CD4-positive, alpha-beta T cell (primary cell): Measurements from ENCODE around the gene GRIN2A. TPM values are rescaled to one million over a fixed set of nuclear protein-coding genes. Genes with fewer than 3 reads are reported as not detected.

Experiments
- ATAC-seq: fragments of 200-7000 bp; cut with Tn5 transposase; one replicate; pipeline ENCODE4 v1.10.0; 2022; ENCODE audit warnings: mild to moderate bottlenecking; ENCODE audit not compliant: poor library complexity
- CTCF ChIA-PET: fragments of 350-600 bp; sonication (Branson Sonifier 250); formaldehyde crosslinking; loops from one replicate; lab custom pipeline; 2021; ENCODE audit warnings: antibody characterized with exemption, inconsistent platforms; lab: Charles Lee
- POLR2A ChIA-PET: fragments of 350-600 bp; sonication (Branson Sonifier 250); formaldehyde crosslinking; loops from one replicate; lab custom pipeline; 2021; ENCODE audit warnings: antibody characterized with exemption, inconsistent platforms; lab: Charles Lee
- DNase-seq, 14 experiments: peaks; one replicate each; pipeline ENCODE4 v3.0.0-alpha.2; 2013 to 2020; ENCODE audit warnings: mixed read lengths in 2 of 14
- H3K27ac ChIP-seq, 2 donors: one replicate each; pipeline versions ENCODE4 v1.5.1 to v1.7.0; 2013; ENCODE audit warnings: low read length in 2 of 2, low read depth in 1 of 2, mild to moderate bottlenecking in 1 of 2
- H3K27me3 ChIP-seq, 2 experiments: 1 replicate in 1 of 2; 2 replicates in 1 of 2; pipeline versions ENCODE4 v1.6.1 to v1.7.0; 2013; ENCODE audit warnings: low read length in 2 of 2, control low read depth in 1 of 2, mild to moderate bottlenecking in 1 of 2, moderate library complexity in 1 of 2; ENCODE audit not compliant: insufficient read depth in 2 of 2, control insufficient read depth in 1 of 2
- H3K36me3 ChIP-seq: one replicate; pipeline ENCODE4 v1.6.1; 2013; ENCODE audit warnings: low read length, control low read depth; ENCODE audit not compliant: insufficient read depth
- H3K4me1 ChIP-seq: one replicate; pipeline ENCODE4 v1.6.1; 2013; ENCODE audit warnings: low read length, control low read depth; ENCODE audit not compliant: insufficient read depth
- H3K4me3 ChIP-seq: one replicate; pipeline ENCODE4 v1.5.1; 2013; ENCODE audit warnings: mild to moderate bottlenecking, low read length, moderate library complexity
- H3K9me3 ChIP-seq, 2 experiments: 1 replicate in 1 of 2; 2 replicates in 1 of 2; pipeline versions ENCODE4 v1.6.1 to v1.7.0; 2013; ENCODE audit warnings: low read length in 2 of 2, mild to moderate bottlenecking in 2 of 2, control low read depth in 1 of 2, moderate library complexity in 1 of 2; ENCODE audit not compliant: control insufficient read depth in 1 of 2, insufficient read depth in 1 of 2
- H3K27ac Mint-ChIP-seq: one replicate; pipeline ENCODE4 v1.8.0; 2020; ENCODE audit warnings: mixed read lengths
- H3K27me3 Mint-ChIP-seq: one replicate; pipeline ENCODE4 v1.8.0; 2021; ENCODE audit warnings: mixed read lengths
- H3K36me3 Mint-ChIP-seq: one replicate; pipeline ENCODE4 v1.8.0; 2021; ENCODE audit warnings: low read depth, mixed read lengths
- H3K4me1 Mint-ChIP-seq: one replicate; pipeline ENCODE4 v1.8.0; 2021; ENCODE audit warnings: low read depth, mixed read lengths
- H3K4me3 Mint-ChIP-seq: one replicate; pipeline ENCODE4 v1.8.0; 2020; ENCODE audit warnings: mild to moderate bottlenecking, mixed read lengths
- H3K9me3 Mint-ChIP-seq: one replicate; pipeline ENCODE4 v1.8.0; 2020; ENCODE audit warnings: mixed read lengths
- intact Hi-C, 2 experiments: fragments of 100-400 bp; cut with DNase I in 1 of 2; cut with micrococcal nuclease in 1 of 2; formaldehyde crosslinking; loops; one replicate each; pipeline versions ENCODE4 v1.15.1 to v1.9.0; 2023 to 2025; cut with DNase I, micrococcal nuclease
- total RNA-seq, 174 experiments: library from RNA in 2 of 174; stranded (reverse) in 2 of 174; gene quantifications; one replicate each; pipeline ENCODE4 v1.2.3 and lab custom pipeline; 2021 to 2026
- TF ChIP-seq, protein P1 (sequence below): fragments of 200-600 bp; IDR thresholded peaks from one replicate; pipeline ENCODE4 v1.8.0; 2022; ENCODE audit warnings: antibody characterized with exemption, mild to moderate bottlenecking

Gene GRIN2A
- total RNA-seq, 2 experiments from 2014 or later: not detected

DNA sequence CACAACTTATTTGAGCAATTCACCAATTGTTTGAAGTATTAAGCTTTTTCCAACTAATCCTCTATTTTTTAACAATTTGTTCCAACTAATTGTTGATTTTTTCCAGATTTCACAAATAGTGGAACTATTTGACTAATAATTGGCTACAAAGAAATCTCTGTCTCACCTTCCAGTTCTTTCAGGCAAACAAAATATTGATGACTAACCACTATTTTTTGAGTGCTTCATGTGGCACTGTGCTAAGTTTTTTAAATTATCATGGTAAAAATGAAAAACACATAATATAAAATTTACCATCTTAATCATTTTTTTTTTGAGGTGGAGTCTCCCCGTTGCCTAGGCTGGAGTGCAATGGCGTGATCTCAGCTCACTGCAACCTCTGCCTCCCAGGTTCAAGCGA, 24.6 kb upstream of the GRIN2A start:
- POLR2A ChIA-PET: no interaction called here
- Mint-ChIP-seq H3K27me3 (peaks cover 10% of the 10 kb centered on the region), H3K4me3 (no peak overlapping the region), H3K4me1 (no peaks in the 10 kb centered on the region), H3K36me3 (no peaks in the 10 kb centered on the region), H3K9me3 (no peaks in the 10 kb centered on the region), H3K27ac (no peak overlapping the region)
- Histone ChIP-seq H3K27me3 (no peaks in the 10 kb centered on the region), H3K4me3 (no peak overlapping the region), H3K9me3 (no peaks in the 10 kb centered on the region), H3K27ac (no peak overlapping the region), H3K4me1 (no peaks in the 10 kb centered on the region), H3K36me3 (no peaks in the 10 kb centered on the region)
- TF ChIP-seq, protein P1, sequence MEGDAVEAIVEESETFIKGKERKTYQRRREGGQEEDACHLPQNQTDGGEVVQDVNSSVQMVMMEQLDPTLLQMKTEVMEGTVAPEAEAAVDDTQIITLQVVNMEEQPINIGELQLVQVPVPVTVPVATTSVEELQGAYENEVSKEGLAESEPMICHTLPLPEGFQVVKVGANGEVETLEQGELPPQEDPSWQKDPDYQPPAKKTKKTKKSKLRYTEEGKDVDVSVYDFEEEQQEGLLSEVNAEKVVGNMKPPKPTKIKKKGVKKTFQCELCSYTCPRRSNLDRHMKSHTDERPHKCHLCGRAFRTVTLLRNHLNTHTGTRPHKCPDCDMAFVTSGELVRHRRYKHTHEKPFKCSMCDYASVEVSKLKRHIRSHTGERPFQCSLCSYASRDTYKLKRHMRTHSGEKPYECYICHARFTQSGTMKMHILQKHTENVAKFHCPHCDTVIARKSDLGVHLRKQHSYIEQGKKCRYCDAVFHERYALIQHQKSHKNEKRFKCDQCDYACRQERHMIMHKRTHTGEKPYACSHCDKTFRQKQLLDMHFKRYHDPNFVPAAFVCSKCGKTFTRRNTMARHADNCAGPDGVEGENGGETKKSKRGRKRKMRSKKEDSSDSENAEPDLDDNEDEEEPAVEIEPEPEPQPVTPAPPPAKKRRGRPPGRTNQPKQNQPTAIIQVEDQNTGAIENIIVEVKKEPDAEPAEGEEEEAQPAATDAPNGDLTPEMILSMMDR: no peak
- ATAC-seq (no peak), DNase-seq (no peak)
- CTCF ChIA-PET: no interaction called here
- intact Hi-C loops: no loop called here

DNA sequence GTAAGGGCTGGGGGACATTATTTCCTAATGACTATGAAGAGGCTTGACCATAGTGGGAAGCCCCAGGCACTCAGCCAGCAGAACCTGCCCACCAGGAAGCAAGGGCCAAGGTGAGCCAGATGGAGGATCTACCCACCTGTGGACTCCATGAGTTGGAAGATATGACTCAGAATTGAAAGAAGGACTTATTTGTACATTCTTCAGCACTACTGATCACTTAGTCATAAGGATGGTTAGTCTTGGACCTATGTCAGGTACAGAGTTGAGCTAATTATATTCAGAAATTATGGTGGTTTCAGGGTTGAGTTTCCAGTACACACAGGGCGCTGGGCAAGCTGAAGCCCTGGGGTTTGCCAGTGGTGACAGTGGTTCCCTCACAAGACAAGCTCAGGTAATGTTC, 24.0 kb upstream of the GRIN2A start:
- Mint-ChIP-seq H3K27ac (no peak overlapping the region), H3K9me3 (no peaks in the 10 kb centered on the region), H3K36me3 (no peaks in the 10 kb centered on the region), H3K4me1 (no peaks in the 10 kb centered on the region), H3K4me3 (no peak overlapping the region), H3K27me3 (peaks cover 5% of the 10 kb centered on the region)
- Histone ChIP-seq H3K9me3 (no peaks in the 10 kb centered on the region), H3K4me1 (no peaks in the 10 kb centered on the region), H3K36me3 (no peaks in the 10 kb centered on the region), H3K27ac (no peak overlapping the region), H3K4me3 (no peak overlapping the region), H3K27me3 (no peaks in the 10 kb centered on the region)
- POLR2A ChIA-PET: no interaction called here
- DNase-seq: no peak
- CTCF ChIA-PET: no interaction called here
- TF ChIP-seq, protein P1: no peak
- no peak for ATAC-seq
- intact Hi-C loops: no loop called here

DNA sequence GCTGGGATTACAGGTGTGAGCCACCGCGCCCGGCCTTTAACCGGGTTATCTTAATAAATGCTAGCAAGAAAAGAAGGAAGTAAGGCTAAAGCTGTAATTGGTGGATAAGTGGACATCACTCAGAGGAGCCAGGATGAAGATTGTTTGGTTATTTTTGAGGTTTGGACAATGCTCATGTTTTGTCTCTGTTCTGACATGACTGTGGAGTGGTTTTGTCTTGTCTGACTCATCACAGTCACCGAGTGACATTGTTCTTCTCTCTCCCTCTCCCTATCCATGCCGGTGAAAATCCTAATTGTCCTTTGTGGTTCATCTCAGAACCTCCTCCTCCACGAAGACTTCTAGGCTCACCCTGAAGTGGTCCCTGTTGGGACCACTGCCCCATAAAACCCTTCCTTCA, 23.5 kb upstream of the GRIN2A start:
- Mint-ChIP-seq H3K36me3 (no peaks in the 10 kb centered on the region), H3K4me3 (no peak overlapping the region), H3K4me1 (no peaks in the 10 kb centered on the region), H3K9me3 (no peaks in the 10 kb centered on the region), H3K27me3 (peaks cover 5% of the 10 kb centered on the region), H3K27ac (no peak overlapping the region)
- Histone ChIP-seq H3K4me1 (no peaks in the 10 kb centered on the region), H3K27ac (no peak overlapping the region), H3K27me3 (no peaks in the 10 kb centered on the region), H3K9me3 (no peaks in the 10 kb centered on the region), H3K4me3 (no peak overlapping the region), H3K36me3 (no peaks in the 10 kb centered on the region)
- ATAC-seq (no peak), DNase-seq (no peak)
- POLR2A ChIA-PET: no interaction called here
- CTCF ChIA-PET: no interaction called here
- TF ChIP-seq, protein P1: no peak
- intact Hi-C loops: no loop called here
